Parathyroid adenoma (tissue), 2 donors: Measurements from ENCODE around the gene DDX1.

ENCODE experiments used
- H2AFZ ChIP-seq: fragments of 300-600 bp; sonication (generic); one replicate; pipeline ENCODE4 v1.7.0; 2017; ENCODE audit warnings: antibody characterized with exemption, mild to moderate bottlenecking
- H3K27ac ChIP-seq: fragments of 300-600 bp; sonication (generic); one replicate; pipeline ENCODE4 v1.7.0; 2017
- H3K27me3 ChIP-seq: fragments of 300-600 bp; sonication (generic); one replicate; pipeline ENCODE4 v1.7.0; 2017; ENCODE audit warnings: low read length; ENCODE audit not compliant: control insufficient read depth, insufficient read depth
- H3K36me3 ChIP-seq: fragments of 300-600 bp; sonication (generic); one replicate; pipeline ENCODE4 v1.7.0; 2017; ENCODE audit warnings: low read length; ENCODE audit not compliant: control insufficient read depth, insufficient read depth
- H3K4me1 ChIP-seq: fragments of 300-600 bp; sonication (generic); one replicate; pipeline ENCODE4 v1.7.0; 2017; ENCODE audit warnings: control low read depth
- H3K4me2 ChIP-seq: fragments of 300-600 bp; sonication (generic); one replicate; pipeline ENCODE4 v1.7.0; 2017; ENCODE audit warnings: low read length
- H3K4me3 ChIP-seq: fragments of 300-600 bp; sonication (generic); one replicate; pipeline ENCODE4 v1.7.0; 2017; ENCODE audit warnings: low read depth, low read length
- H3K79me2 ChIP-seq: fragments of 300-600 bp; sonication (generic); one replicate; pipeline ENCODE4 v1.7.0; 2017; ENCODE audit warnings: control low read depth
- H3K9ac ChIP-seq: fragments of 300-600 bp; sonication (generic); one replicate; pipeline ENCODE4 v1.7.0; 2017; ENCODE audit warnings: mild to moderate bottlenecking
- H3K9me3 ChIP-seq: fragments of 300-600 bp; sonication (generic); one replicate; pipeline ENCODE4 v1.7.0; 2017; ENCODE audit warnings: low read length; ENCODE audit not compliant: control insufficient read depth
- CTCF ChIP-seq: fragments of 300-600 bp; sonication (generic); IDR thresholded peaks from one replicate; pipeline ENCODE4 v1.7.0; 2017; ENCODE audit warnings: antibody characterized with exemption, mild to moderate bottlenecking
- donor health status: primary hyperparathyroidism.

Gene DDX1

GRCh38 chr2:15675456-15676195 is 84.0 kb downstream of the DDX1 start:
- Histone ChIP-seq H2AFZ (no peak overlapping the region), H3K4me1 (no peaks in the 10 kb centered on the region), H3K9me3 (no peaks in the 10 kb centered on the region), H3K27ac (no peak overlapping the region), H3K36me3 (no peaks in the 10 kb centered on the region), H3K27me3 (no peaks in the 10 kb centered on the region), H3K9ac (no peak overlapping the region), H3K4me3 (no peak overlapping the region), H3K79me2 (no peaks in the 10 kb centered on the region), H3K4me2 (no peak overlapping the region)
- no peak for TF ChIP-seq CTCF

GRCh38 chr2:15677141-15677843 is 85.6 kb downstream of the DDX1 start:
- H3K4me3 ChIP-seq = no peak overlapping the region
- no peaks in the 10 kb centered on the region for H3K9me3 ChIP-seq
- no peak overlapping the region for H3K9ac ChIP-seq
- no peak overlapping the region for H3K4me2 ChIP-seq
- H3K36me3 ChIP-seq = no peaks in the 10 kb centered on the region
- no peaks in the 10 kb centered on the region for H3K79me2 ChIP-seq
- H3K27ac ChIP-seq = no peak overlapping the region
- TF ChIP-seq CTCF = no peak
- no peaks in the 10 kb centered on the region for H3K4me1 ChIP-seq
- no peaks in the 10 kb centered on the region for H3K27me3 ChIP-seq
- H2AFZ ChIP-seq = no peak overlapping the region

- no peak overlapping the region for H3K27ac ChIP-seq
- no peaks in the 10 kb centered on the region for H3K9me3 ChIP-seq
- H3K36me3 ChIP-seq = no peaks in the 10 kb centered on the region
- H3K4me2 ChIP-seq = no peak overlapping the region
- H3K4me3 ChIP-seq = no peak overlapping the region
- no peak overlapping the region for H2AFZ ChIP-seq
- H3K27me3 ChIP-seq = no peaks in the 10 kb centered on the region
- no peak for TF ChIP-seq CTCF
- H3K79me2 ChIP-seq = no peaks in the 10 kb centered on the region
- H3K9ac ChIP-seq = no peak overlapping the region
- no peaks in the 10 kb centered on the region for H3K4me1 ChIP-seq
Measured at GRCh38 chr2:15678346-15678745, 86.7 kb downstream of the DDX1 start.

- Histone ChIP-seq H3K79me2 (no peaks in the 10 kb centered on the region), H3K36me3 (no peaks in the 10 kb centered on the region), H3K27ac (no peak overlapping the region), H3K9me3 (no peaks in the 10 kb centered on the region), H3K27me3 (no peaks in the 10 kb centered on the region), H3K4me1 (no peaks in the 10 kb centered on the region), H3K4me3 (no peak overlapping the region), H2AFZ (no peak overlapping the region), H3K9ac (no peak overlapping the region), H3K4me2 (no peak overlapping the region)
- no peak for TF ChIP-seq CTCF
Measured at GRCh38 chr2:15678909-15679308, 87.2 kb downstream of the DDX1 start.
